Nephron progenitor cell (in vitro differentiated cells): ENCODE measurements around the gene PTPRD.

Source experiments
- DNase-seq: peaks from one replicate; pipeline ENCODE4 v3.0.0; 2021
- H3K27ac Mint-ChIP-seq: 2 replicates; pipeline ENCODE4 v1.8.0; 2021; ENCODE audit warnings: mild to moderate bottlenecking, moderate library complexity, mixed read lengths
- H3K27me3 Mint-ChIP-seq: 2 replicates; pipeline ENCODE4 v1.8.0; 2021; ENCODE audit warnings: mild to moderate bottlenecking, low read depth, mixed read lengths; ENCODE audit not compliant: poor library complexity
- H3K36me3 Mint-ChIP-seq: 2 replicates; pipeline ENCODE4 v1.8.0; 2021; ENCODE audit warnings: low read depth, mixed read lengths
- H3K4me1 Mint-ChIP-seq: 2 replicates; pipeline ENCODE4 v1.8.0; 2021; ENCODE audit warnings: mixed read lengths
- H3K4me3 Mint-ChIP-seq: 2 replicates; pipeline ENCODE4 v1.8.0; 2021; ENCODE audit warnings: mild to moderate bottlenecking, moderate library complexity, mixed read lengths
- H3K9me3 Mint-ChIP-seq: 2 replicates; pipeline ENCODE4 v1.8.0; 2021; ENCODE audit warnings: mild to moderate bottlenecking, moderate library complexity, mixed read lengths
- TF ChIP-seq, protein P1 (sequence below): fragments of 200-600 bp; sonication (generic); IDR thresholded peaks from 2 replicates; pipeline ENCODE4 v1.5.0; 2021; ENCODE audit warnings: antibody characterized with exemption

The PTPRD gene

DNA sequence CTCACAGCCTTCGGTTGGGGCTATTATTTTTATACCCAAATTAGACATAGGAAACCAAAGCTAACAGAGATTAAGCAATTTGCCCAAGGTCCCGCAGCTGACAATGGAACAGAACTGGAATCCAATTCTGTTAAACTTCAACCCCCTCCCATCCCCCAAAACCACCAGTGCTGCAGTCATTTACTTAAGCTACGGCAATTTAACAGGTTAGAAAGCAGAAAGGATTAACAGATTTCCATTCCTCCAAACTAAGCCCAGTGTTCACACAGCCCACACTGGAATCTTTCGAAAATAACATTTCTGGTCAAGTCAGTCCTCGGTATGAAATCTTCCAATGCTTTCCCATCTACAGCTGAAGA is 1790.2 kb downstream of the PTPRD start:
- Mint-ChIP-seq H3K4me3 (no peak overlapping the region), H3K27me3 (peaks cover 6% of the 10 kb centered on the region), H3K9me3 (no peaks in the 10 kb centered on the region), H3K4me1 (peaks cover 24% of the 10 kb centered on the region), H3K36me3 (peaks cover 38% of the 10 kb centered on the region), H3K27ac (peak overlapping the region; percentile 40)
- TF ChIP-seq, protein P1, sequence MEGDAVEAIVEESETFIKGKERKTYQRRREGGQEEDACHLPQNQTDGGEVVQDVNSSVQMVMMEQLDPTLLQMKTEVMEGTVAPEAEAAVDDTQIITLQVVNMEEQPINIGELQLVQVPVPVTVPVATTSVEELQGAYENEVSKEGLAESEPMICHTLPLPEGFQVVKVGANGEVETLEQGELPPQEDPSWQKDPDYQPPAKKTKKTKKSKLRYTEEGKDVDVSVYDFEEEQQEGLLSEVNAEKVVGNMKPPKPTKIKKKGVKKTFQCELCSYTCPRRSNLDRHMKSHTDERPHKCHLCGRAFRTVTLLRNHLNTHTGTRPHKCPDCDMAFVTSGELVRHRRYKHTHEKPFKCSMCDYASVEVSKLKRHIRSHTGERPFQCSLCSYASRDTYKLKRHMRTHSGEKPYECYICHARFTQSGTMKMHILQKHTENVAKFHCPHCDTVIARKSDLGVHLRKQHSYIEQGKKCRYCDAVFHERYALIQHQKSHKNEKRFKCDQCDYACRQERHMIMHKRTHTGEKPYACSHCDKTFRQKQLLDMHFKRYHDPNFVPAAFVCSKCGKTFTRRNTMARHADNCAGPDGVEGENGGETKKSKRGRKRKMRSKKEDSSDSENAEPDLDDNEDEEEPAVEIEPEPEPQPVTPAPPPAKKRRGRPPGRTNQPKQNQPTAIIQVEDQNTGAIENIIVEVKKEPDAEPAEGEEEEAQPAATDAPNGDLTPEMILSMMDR = no peak
- no peak for DNase-seq

DNA sequence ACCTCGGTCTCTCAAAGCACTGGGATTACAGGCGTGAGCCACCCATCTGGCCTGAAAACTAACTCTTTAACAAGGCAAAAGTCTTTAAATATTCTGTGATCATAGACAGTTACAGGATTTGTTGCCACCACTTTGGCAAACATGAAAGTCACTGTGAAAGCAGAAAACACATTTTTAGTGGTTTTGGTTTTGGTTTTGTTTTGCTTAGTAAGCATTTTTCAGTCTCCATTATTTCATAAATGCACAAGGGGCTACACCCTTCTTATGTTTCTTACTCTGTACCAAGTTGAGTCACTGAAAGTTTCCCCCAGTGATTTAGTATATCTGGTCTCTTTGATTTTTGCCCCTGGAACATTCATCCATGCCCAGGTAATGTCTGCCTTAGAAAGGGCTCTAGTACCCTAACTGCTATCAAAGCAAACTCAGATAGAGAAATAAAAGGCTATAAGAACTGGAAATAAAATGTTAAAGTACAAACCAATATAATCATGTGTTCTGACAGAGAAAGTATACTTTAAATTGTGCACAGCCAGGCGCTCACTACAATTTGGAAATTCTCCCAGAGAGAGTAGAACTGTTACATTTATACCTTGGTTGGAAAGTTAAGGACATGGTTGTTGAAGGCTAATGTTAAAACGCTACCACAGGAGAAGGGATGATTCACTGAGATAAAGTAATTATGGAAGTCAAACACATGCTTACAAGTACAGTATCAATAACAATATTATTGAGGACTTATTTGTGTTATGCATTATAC is 1790.7 kb downstream of the PTPRD start:
- Mint-ChIP-seq H3K36me3 (peaks cover 38% of the 10 kb centered on the region), H3K27ac (peak overlapping the region; percentile 47), H3K9me3 (no peaks in the 10 kb centered on the region), H3K27me3 (peaks cover 6% of the 10 kb centered on the region), H3K4me1 (peaks cover 30% of the 10 kb centered on the region), H3K4me3 (no peak overlapping the region)
- no peak for DNase-seq
- TF ChIP-seq, protein P1 = no peak

DNA sequence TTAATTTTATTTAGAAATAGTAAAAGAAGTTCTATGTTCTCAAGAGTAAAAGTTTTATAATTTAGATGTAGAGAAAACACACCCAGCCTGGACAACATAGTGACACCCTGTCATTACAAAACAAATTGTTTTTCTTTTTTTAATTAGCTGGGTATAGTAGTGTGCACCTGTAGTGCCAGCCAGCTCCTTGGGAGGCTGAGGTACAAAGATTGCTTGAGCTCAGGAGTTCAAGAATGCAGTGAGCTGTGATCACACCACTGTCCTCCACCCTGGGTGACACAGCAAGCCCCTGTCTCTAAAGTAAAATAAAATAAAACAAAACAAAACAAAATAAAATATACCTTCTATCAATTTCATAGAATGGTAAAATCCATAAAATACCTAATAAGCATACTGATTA is 1795.5 kb downstream of the PTPRD start:
- TF ChIP-seq, protein P1 = no peak
- Mint-ChIP-seq H3K27ac (peak overlapping the region; percentile 40), H3K4me1 (peaks cover 42% of the 10 kb centered on the region), H3K36me3 (peaks cover 28% of the 10 kb centered on the region), H3K27me3 (peaks cover 6% of the 10 kb centered on the region), H3K9me3 (no peaks in the 10 kb centered on the region), H3K4me3 (no peak overlapping the region)
- DNase-seq = no peak

DNA sequence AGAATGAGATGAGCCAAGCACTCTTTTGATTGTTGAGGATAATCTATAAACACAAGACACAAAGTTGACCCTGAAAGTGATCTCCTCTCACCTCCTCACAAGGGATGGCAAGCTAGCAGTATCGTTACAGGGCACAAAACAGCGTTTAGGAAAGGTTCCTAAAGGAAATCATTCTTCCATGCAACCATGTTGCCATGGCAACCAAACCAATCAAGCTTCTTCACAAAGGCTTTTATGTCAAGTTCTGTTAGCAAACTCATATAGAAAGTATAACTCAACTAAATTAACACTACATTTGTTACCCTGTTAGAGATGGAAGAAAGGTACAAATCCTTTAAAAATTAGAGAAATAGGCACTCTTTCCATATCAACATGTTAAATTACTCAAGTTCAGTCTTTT is 1796.4 kb downstream of the PTPRD start:
- peak; percentile 34 for DNase-seq
- Mint-ChIP-seq H3K4me3 (peak overlapping the region; percentile 39), H3K36me3 (peaks cover 31% of the 10 kb centered on the region), H3K9me3 (no peaks in the 10 kb centered on the region), H3K27me3 (peaks cover 3% of the 10 kb centered on the region), H3K27ac (peak overlapping the region; percentile 80), H3K4me1 (peaks cover 42% of the 10 kb centered on the region)
- TF ChIP-seq, protein P1 = no peak

DNA sequence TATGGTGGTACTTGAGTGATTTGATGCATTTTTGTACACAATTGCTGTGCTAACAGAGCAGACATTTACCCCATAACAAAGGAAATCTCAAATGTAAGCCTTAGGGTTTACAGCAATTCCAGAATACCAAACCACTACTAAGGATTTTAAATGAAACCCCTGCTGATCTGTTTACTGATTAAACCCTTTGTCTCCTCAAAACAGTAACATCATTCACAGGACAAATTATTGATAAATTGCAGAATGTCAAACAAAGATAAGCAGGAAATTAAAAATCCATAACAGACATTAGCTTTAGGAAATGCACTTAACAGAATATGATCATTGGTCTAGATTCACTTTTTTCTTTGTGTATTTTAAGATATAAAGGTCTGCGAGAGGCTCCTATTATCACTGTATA is 1796.9 kb downstream of the PTPRD start:
- no peak overlapping the region for H3K4me3 Mint-ChIP-seq
- no peaks in the 10 kb centered on the region for H3K27me3 Mint-ChIP-seq
- peak overlapping the region; percentile 80 for H3K27ac Mint-ChIP-seq
- TF ChIP-seq, protein P1 = no peak
- DNase-seq = no peak
- no peaks in the 10 kb centered on the region for H3K9me3 Mint-ChIP-seq
- peaks cover 35% of the 10 kb centered on the region for H3K36me3 Mint-ChIP-seq
- peaks cover 42% of the 10 kb centered on the region for H3K4me1 Mint-ChIP-seq

DNA sequence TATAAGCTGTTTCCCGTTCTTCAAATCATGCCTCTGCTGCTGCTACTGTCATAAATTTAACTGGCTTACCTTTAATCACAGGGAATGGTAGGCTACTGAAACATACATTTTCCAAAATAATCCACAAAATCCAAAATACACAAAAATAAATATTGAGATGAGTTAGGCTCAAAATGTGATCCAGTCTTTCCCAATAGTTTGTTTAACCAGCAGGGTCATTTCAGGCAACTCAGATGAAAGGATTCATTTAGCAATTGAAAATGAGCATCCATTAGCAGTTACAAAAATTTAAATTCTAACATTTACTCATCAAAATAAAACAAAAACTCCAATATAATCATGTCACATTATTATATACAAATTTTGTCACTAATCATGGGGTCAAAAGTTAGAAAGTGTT is 1797.6 kb downstream of the PTPRD start:
- DNase-seq = no peak
- no peaks in the 10 kb centered on the region for H3K27me3 Mint-ChIP-seq
- H3K27ac Mint-ChIP-seq = no peak overlapping the region
- H3K9me3 Mint-ChIP-seq = no peaks in the 10 kb centered on the region
- TF ChIP-seq, protein P1 = no peak
- peaks cover 42% of the 10 kb centered on the region for H3K4me1 Mint-ChIP-seq
- no peak overlapping the region for H3K4me3 Mint-ChIP-seq
- H3K36me3 Mint-ChIP-seq = peaks cover 42% of the 10 kb centered on the region
